NCI-H1105 treated with DMSO at 0.1 percent for 48 hours (cell line): Measurements from ENCODE around the gene LRRC17.
"Not testable (repeated sequence)": the region's sequence is repeated elsewhere in the genome, so short reads cannot be mapped to it uniquely, and the experiment has no call there.

Experiments used
- DNase-seq: peaks from one replicate; lab custom pipeline; 2025; lab: John Stamatoyannopoulos, UW

Gene LRRC17

DNA sequence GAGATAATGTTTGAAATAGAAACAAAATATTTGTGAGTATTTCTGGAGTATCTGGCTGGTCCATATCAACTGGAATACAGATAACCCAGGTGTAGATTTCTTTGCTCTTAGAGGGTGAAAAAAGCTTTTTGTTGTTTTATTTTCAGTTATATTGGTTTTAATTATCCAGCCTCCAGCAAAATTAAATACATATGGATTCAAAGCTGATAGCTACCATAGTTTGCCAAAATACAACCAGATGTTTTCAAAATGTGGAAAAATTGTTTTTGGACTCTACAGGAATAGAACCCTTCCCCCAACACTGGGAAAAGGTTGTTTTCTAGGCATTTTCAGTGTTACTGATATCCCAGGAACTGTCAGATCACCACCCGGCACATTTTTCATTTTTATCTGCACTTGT lies 30.1 kb downstream of the LRRC17 start:
- DNase-seq = no peak

DNA sequence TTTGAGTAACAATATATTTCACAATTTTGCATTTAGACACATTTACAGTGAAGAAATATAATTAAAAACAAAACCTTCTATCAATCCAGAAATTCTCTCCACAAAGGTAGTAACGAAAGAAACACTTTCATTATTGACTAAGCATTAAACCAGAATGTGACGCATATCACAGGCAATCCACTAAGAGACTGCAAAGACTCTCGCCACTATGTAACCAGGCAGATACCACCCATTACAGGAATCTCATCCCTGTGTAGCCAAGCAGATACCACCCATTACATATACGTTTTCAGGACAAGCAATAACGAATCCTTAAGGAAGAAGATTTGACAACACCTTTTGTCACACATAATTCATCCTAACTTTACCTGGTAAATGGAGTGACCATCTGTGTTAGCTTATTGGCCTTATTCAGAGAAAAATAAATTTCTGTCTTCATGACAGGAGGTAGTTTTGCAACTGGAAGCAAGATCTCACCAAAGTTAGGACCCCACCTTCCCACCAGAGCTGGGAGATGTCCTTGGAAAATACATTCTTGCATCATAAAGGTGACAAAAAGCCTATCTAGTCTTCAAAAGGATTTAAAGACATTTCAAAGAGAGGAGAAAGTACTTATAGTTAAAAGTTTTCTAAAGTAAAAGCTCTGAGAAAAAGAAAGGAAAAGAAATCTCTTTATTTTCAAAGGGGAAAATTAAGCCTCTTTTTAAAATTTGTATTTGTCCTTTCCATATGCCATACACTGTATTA lies 30.8 kb downstream of the LRRC17 start:
- DNase-seq = no peak

DNA sequence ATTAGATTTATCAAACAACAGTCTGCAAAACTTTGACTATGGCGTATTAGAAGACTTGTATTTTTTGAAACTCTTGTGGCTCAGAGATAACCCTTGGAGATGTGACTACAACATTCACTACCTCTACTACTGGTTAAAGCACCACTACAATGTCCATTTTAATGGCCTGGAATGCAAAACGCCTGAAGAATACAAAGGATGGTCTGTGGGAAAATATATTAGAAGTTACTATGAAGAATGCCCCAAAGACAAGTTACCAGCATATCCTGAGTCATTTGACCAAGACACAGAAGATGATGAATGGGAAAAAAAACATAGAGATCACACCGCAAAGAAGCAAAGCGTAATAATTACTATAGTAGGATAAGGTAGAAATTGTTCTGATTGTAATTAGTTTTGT lies 31.4 kb downstream of the LRRC17 start:
- no peak for DNase-seq

DNA sequence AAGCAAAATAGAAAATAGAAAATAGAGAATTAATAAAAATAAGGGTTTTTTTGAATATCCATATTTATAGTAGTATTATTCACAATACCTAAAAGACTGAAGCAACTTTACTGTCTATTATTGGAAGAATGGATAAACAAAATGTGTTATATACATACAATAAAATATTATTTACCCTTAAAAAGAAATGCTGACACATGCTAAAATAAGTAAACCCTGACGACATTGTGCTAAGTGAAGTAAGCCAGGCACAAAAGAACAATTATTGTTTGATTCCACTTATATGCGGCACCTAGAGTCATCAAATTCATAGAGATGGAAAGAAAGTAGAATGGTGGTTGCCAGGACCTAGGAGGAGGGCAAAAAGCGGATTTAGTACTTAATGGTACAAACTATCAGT lies 39.0 kb downstream of the LRRC17 start:
- no peak for DNase-seq

DNA sequence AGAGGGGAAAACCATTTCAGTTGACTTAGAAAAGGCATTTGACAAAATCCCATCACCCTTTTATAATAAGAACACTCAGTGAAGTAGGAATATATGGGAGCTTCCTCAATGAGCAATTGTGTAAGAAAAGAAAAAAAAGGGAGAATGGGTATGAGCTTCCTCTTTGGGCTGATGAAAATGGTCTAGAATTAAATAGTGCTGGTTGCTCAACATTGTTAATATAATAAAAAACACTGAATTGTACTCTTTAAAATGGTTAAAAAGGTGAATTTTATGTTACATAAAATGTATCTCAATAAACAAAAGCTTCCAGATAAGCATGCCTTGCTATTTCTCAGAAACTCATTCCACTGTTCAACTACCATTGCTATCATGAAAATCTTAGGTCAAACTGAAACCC lies 40.6 kb downstream of the LRRC17 start:
- no peak for DNase-seq

DNA sequence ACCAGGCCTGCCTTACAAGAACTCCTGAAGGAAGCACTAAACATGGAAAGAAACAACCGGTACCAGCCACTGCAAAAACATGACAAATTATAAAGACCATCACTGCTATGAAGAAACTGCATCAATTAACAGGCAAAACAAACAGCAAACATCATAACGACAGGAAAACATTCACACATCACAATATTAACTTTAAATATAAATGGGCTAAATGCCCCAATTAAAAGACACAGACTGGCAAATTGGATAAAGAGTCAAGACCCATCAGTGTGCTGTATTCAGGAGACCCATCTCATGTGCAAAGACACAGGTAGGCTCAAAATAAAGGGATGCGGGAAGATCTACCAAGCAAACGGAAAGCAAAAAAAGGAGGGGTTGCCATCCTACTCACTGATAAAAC lies 41.6 kb downstream of the LRRC17 start:
- DNase-seq = not testable (repeated sequence)

DNA sequence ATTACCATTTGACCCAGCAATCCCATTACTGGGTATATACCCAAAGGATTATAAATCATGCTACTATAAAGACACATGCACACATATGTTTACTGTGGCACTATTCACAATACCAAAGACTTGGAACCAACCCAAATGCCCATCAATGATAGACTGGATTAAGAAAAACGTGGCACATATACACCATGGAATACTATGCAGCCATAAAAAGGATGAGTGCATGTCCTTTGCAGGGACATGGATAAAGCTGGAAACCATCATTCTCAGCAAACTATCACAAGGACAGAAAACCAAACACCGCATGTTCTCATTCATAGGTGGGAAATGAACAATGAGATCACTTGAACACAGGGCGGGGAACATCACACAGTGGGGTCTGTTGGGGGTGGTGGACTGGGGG lies 45.2 kb downstream of the LRRC17 start:
- not testable (repeated sequence) for DNase-seq

DNA sequence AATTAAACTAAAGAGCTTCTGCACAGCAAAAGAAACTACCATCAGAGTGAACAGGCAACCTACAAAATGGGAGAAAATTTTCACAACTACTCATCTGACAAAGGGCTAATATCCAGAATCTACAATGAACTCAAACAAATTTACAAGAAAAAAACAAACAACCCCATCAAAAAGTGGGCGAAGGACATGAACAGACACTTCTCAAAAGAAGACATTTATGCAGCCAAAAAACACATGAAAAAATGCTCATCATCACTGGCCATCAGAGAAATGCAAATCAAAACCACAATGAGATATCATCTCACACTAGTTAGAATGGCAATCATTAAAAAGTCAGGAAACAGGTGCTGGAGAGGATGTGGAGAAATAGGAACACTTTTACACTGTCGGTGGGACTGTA lies 49.2 kb downstream of the LRRC17 start:
- not testable (repeated sequence) for DNase-seq

DNA sequence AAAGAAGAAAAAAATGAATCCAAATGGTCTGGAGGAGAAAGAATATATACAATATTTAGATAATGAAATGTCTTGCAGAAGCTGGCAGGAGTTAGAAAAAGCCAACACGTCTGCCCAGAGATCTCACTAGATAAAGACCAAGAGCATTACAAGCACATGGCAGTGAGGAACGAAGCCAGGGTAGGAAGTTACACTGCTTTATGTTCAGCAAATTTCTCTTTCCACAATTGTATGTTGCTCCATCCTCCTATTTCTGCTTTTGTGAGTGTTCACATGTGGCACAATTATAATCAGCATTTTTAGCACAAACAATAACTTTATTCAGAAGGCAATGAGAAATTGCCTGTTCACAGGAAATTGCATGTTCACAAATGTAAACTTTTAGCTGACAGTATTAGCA lies 53.7 kb downstream of the LRRC17 start:
- no peak for DNase-seq

DNA sequence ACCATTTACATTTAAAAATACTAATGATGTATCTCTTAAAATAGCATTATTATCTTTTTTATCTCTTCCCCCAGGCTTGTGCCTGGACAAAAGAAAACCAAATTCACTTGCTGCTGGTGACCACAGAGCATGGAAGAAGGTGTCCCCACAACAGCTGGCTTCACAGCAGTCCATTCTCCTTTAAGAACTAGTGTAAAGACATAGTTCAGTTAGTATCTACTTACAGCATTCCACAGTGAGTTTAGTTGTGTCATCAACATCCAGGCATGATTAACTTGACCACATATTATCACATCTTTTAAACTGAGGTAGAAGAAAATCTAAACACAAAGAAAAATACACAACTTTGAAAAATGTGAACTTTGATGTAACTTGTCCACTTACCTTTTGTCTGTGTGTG lies 55.0 kb downstream of the LRRC17 start:
- no peak for DNase-seq

DNA sequence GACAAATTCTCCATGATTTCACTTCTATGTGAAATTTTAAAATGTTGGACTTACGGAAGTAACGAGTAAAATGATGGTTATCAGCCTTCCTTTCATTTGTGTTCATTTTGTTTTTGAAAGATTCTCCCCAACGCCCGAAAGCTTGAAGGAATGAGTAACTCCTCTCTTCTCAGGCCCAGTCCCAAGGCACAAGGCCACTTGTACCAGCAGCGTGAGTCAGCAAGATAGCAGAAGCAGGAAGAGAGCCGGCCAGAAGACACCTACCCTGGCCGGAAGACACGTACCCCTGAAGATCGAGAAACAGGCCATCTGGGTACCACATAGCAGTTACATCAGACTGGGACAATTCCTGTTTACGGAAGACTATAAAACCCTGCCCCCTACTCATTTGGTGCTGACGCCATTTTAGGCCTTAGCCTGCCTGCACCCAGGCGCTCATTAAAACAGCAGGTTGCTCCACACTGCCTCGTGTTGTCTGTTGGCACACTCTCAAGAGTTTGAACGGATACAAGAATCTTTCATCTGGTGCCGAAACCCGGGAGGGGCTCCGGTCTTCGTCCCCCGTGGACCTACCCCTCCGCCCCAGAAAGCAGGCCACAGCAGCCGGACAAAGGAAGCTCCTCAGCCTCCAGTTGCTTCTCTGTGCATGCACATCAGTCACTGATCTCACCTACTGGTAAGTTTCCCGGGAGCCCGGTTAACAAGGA lies 60.4 kb downstream of the LRRC17 start:
- no peak for DNase-seq

DNA sequence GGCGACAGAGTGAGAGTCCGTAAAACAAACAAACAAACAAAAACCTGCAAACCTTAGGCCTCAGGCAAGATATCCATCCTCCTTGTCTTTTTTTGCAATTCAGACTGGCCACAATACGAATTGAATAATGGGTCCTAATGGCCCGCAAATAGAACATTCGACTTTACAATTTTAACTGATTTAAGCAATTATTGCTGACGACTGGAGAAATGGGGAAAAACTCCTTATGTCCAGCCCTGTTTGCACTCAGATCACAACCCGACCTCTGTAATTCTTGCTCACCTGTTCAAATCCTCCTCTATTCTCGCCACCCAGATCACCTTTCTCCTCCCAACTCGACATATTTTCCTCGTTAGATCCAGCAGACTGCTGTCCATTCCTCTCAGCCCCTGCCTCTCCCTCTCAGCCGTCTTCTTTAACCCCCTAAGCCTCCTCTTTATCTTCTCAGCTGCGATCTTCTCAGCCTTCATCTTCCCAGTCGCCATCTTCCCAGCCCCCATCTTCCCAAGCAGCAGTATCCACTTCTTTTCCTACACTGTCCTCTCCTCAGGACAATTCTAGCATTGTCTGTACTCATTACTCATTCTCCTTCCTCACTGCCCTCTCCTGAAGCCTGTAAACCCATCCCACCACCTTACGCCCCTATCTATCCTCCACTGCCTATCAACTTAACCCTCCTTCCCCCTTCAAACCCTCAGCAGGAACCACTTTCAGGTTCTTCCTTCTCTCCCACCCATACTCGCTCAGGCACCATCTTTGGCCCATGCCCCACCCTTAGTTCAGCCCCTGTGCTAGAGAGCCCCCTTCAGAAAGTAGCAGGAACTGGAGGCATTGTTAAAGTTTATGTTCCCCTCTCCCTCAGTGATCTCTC lies 61.8 kb downstream of the LRRC17 start:
- DNase-seq = no peak

DNA sequence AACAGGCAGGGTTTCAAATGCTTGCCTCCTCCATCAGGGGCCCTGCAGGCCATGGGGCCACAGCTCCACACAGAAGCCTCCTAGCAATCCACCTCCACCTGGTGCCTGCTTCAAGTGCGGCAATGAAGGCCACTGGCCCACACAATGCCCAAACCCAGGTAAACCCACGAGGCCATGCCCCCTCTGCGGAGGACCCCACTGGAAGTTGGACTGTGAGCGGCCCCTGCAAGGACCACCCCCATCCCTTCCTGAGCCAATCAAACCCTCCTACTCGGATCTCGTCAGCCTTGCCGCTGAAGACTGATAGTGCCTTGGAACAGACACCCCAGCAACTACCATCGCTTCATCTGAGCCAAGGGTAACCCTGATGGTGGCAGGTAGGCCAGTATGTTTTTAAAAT lies 63.1 kb downstream of the LRRC17 start:
- DNase-seq = no peak

DNA sequence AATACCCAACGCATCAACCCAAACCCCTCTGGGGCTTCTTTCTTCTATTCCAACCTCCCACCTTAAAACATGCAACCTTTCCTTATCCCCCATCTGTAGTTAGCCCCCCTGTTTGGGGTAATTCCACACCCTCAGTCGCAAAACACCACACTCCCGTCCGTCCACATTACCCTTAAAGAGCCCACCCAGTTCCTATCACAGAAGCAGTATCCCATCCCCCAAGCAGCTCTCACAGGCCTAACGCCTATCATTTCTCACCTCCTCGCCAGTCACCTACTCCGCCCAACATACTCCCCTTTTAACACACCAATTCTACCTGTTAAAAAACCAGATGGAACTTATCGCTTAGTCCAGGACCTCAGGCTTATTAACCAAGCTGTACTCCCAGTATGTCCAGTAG lies 63.7 kb downstream of the LRRC17 start:
- no peak for DNase-seq

DNA sequence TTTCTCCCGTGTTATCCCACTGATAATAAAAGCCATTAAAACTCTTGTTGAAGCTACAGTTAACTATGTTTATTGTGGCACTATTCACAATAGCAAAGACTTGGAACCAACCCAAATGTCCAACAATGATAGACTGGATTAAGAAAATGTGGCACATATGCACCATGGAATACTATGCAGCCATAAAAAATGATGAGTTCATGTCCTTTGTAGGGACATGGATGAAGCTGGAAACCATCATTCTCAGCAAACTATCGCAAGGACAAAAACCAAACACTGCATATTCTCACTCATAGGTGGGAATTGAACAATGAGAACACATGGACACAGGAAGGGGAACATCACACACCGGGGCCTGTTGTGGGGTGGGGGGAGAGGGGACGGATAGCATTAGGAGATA lies 64.8 kb downstream of the LRRC17 start:
- DNase-seq = not testable (repeated sequence)

DNA sequence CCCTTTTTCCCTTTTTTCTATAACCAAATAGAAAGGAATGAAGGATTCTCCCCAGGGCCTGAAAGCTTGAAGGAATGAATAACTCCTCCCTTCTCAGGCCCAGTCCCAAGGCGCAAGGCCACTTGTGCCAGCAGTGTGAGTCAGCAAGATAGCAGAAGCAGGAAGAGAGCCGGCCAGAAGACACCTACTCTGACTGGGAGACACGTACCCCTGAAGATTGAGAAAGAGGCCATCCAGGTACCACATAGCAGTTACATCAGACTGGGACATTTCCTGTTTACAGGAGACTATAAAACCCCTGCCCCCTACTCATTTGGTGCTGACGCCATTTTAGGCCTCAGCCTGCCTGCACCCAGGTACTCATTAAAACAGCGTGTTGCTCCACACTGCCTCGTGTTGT lies 65.5 kb downstream of the LRRC17 start:
- no peak for DNase-seq

DNA sequence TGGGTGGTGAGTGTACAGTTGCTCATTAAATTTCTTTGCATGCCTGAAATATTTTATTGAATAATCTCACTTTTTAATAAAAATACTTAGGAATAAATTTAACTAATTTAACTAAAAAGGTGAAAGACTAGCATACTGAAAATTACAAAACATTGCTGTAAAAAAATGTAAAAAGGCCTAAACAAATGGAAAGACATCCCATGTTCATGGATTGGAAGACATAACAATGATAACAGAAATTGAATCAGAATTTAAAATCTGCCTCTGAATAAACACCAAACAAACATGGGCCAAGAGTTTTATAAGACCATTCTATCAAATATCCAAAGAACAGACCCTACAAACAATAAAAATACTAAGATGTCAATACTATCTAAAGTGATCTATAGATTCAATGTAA lies 66.9 kb downstream of the LRRC17 start:
- DNase-seq = no peak

DNA sequence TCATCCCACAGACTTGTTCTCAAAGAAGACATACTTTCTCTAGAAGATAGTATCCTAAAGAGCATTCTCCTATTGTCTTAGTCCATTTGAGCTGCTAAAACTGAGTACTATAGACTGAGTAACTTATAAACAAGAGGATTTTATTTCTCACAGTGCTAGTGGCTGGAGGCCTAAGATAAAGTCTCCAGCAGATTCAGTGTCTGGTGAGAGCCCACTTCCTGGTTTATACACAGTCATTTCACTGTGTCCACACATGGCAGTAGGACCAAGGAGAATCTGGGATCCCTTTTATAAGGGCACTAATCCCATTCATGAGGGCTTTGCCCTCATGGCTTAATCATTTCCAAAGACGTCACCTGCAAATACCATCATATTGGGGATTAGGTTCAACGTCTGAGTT lies 68.7 kb downstream of the LRRC17 start:
- no peak for DNase-seq

DNA sequence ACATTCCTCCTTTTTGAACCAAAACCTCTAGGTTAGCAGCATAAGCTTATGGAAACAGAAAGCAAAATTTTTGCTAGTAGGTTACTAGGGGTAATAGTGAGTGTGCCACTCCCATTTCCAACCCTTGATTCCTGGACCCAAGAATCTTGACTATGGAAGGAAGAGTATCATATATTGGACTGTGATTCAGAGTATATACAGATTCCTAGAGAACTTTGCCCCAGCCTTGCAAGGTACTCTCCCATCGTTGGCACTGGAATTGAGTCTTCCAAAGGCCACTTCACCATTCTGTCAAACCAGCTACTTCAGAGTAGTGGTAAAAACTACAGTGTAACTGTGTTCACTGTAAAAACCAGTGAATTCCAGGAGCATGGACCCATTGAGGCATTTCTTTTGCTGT lies 69.4 kb downstream of the LRRC17 start:
- no peak for DNase-seq

DNA sequence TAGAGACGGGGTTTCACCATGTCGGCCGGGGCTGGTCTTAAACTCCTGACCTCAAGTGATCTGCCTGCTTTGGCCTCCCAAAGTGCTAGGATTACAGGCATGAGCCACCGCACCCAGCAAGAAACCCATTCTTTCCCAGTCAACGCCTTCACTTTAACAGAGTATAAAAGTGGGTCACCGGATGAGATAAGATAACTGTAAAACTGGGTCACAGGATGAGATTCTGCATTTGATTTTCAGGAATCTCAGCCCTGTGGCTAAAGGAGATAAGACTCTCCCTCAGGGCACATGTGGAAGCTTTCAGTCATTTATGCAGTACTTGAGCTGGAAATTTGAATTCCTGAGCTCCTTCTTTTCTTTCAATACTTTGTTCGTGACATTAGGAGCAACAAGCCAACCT lies 70.8 kb downstream of the LRRC17 start:
- no peak for DNase-seq

DNA sequence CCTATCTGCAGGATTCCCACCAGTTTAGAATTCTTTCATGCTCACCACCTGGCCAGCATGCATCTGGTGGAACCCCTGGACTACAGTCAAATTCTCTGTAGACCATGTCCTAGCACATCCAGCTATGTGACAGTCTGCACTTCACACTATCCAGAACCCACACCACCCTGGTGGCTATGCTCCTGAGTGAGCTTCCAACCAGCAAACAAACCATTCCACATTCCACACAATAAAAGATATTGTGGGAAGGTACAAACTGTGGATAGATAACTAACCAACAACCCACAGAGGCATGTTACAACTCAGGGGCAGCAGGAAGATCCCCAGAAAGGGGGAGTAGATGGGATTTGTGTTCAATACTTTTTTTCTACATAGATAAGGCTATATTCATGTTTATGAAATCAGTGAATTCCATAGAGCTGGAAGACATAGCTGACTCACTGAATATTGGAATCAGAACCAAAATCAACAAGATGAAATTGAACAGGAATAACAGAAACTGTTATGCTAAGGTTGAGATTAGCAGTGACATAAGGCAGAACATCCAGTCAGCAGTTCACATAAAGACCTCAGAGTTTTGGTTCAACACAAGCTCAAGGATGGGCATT lies 72.5 kb downstream of the LRRC17 start:
- no peak for DNase-seq

DNA sequence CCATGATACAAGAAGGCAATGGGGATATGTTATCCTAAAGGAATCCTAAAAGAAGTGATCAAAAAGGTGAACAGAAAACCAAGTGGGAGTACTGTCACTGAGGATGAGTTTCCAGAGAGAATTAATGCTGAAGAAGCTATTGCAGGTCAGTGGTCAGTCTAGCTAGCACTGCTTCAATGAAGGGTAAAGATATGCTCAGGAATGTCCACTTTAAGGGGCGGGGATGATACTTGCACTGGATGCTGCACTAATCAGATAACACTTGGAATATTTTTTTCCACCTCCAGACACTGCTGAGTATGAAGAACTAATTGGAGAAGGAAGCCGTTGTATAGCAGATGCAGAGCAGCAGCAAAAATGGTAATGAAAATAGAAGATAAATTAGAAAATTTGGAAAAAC lies 75.3 kb downstream of the LRRC17 start:
- no peak for DNase-seq
